Measurements from ENCODE around the gene OR2J1.
"Not testable (repeated sequence)": the region's sequence is repeated elsewhere in the genome, so short reads cannot be mapped to it uniquely, and the experiment has no call there.

OR2J1 gene

GRCh38 chr6:29099190-29099589 is at the start of gene OR2J1:
Gene OR2J1 (plus strand): TSS chr6:29099490. CDS start chr6:29100943, 1,453 bp downstream.
- no peak for DNase-seq (ENCODE audit: low read depth)

GRCh38 chr6:29051680-29052079 is 47.6 kb upstream of the OR2J1 start:
- no peak for DNase-seq (ENCODE audit: low read depth)

- DNase-seq (ENCODE audit: low read depth) = no peak
Observed at GRCh38 chr6:29071831-29072723, 27.2 kb upstream of the OR2J1 start.

GRCh38 chr6:29079203-29079602 is 20.1 kb upstream of the OR2J1 start:
- no peak for DNase-seq (ENCODE audit: low read depth)

- DNase-seq (ENCODE audit: low read depth) = no peak
Observed at GRCh38 chr6:29081312-29081711, 18.0 kb upstream of the OR2J1 start.

GRCh38 chr6:29082457-29082856 is 16.8 kb upstream of the OR2J1 start:
- no peak for DNase-seq (ENCODE audit: low read depth)

GRCh38 chr6:29087213-29087612 is 12.1 kb upstream of the OR2J1 start, which contains the start of gene OR2B3:
Gene OR2B3 (minus strand): TSS chr6:29087313. CDS start chr6:29087248, 65 bp downstream.
- DNase-seq (ENCODE audit: low read depth) = no peak

- DNase-seq (ENCODE audit: low read depth) = no peak
Observed at GRCh38 chr6:29092957-29093356, 6.3 kb upstream of the OR2J1 start.

- no peak for DNase-seq (ENCODE audit: low read depth)
Observed at GRCh38 chr6:29097803-29098202, 1.5 kb upstream of the OR2J1 start.

GRCh38 chr6:29107758-29108157 is 8.5 kb downstream of the OR2J1 start, which contains the start of gene OR2J3:
Gene OR2J3 (plus strand): TSS chr6:29108058. CDS start chr6:29111891, 3,833 bp downstream.
- DNase-seq (ENCODE audit: low read depth) = no peak

- no peak for DNase-seq (ENCODE audit: low read depth)
Observed at GRCh38 chr6:29112135-29112534, 12.8 kb downstream of the OR2J1 start.

GRCh38 chr6:29114964-29115363 is 15.7 kb downstream of the OR2J1 start:
- DNase-seq (ENCODE audit: low read depth) = not testable (repeated sequence)

- DNase-seq (ENCODE audit: low read depth) = no peak
Observed at GRCh38 chr6:29129326-29130012, 30.2 kb downstream of the OR2J1 start.

- no peak for DNase-seq (ENCODE audit: low read depth)
Observed at GRCh38 chr6:29130644-29131043, 31.4 kb downstream of the OR2J1 start.

GRCh38 chr6:29131691-29132090 is 32.4 kb downstream of the OR2J1 start:
- no peak for DNase-seq (ENCODE audit: low read depth)

GRCh38 chr6:29137724-29138123 is 38.4 kb downstream of the OR2J1 start:
- no peak for DNase-seq (ENCODE audit: low read depth)

- DNase-seq (ENCODE audit: low read depth) = no peak
Observed at GRCh38 chr6:29141606-29142005, 42.3 kb downstream of the OR2J1 start.

- no peak for DNase-seq (ENCODE audit: low read depth)
Observed at GRCh38 chr6:29142309-29142708, 43.0 kb downstream of the OR2J1 start.

- DNase-seq (ENCODE audit: low read depth) = no peak
Observed at GRCh38 chr6:29146179-29146578, 46.9 kb downstream of the OR2J1 start.

- no peak for DNase-seq (ENCODE audit: low read depth)
Observed at GRCh38 chr6:29147074-29147473, 47.8 kb downstream of the OR2J1 start.

- DNase-seq (ENCODE audit: low read depth) = not testable (repeated sequence)
Observed at GRCh38 chr6:29149444-29149843, 50.2 kb downstream of the OR2J1 start.

All from stimulated activated CD8-positive, alpha-beta memory T cell treated with anti-CD3 and anti-CD28 coated beads, Interleukin-15, amount 100 ng/mL, for 1 hour (primary cell).